Neural cell (in vitro differentiated cells): ENCODE measurements around the gene INHA. TPM values are rescaled to one million over a fixed set of nuclear protein-coding genes. Genes with fewer than 3 reads are reported as not detected.

Source experiments
- H2AFZ ChIP-seq: fragments of 200-600, 300-800 bp; sonication (generic), shearing (Covaris generic); 2 replicates; pipeline ENCODE4 v1.6.0; 2014; ENCODE audit warnings: low read depth, mild to moderate bottlenecking, antibody characterized with exemption, low read length, moderate library complexity
- H3F3A ChIP-seq: fragments of 200-600 bp; shearing (Covaris generic); 2 replicates; pipeline ENCODE4 v1.6.1; 2016; ENCODE audit warnings: mild to moderate bottlenecking, moderate library complexity, mixed read lengths, antibody characterized with exemption, low read length; ENCODE audit not compliant: insufficient read depth, poor library complexity, severe bottlenecking
- H3K27ac ChIP-seq: fragments of 200-600, 300-800 bp; sonication (generic), shearing (Covaris generic); 2 replicates; pipeline ENCODE4 v1.5.1; 2014; ENCODE audit warnings: mild to moderate bottlenecking, low read length, moderate library complexity
- H3K27me3 ChIP-seq: fragments of 300-800, 200-600 bp; sonication (generic), shearing (Covaris generic); 2 replicates; pipeline ENCODE4 v1.6.0; 2014; ENCODE audit warnings: mild to moderate bottlenecking, low read depth, low read length, moderate library complexity; ENCODE audit not compliant: insufficient read depth
- H3K36me3 ChIP-seq: fragments of 300-800, 200-600 bp; sonication (generic), shearing (Covaris generic); 2 replicates; pipeline ENCODE4 v1.5.1; 2014; ENCODE audit warnings: mild to moderate bottlenecking, antibody characterized with exemption, low read length, moderate library complexity; ENCODE audit not compliant: insufficient read depth
- H3K4me2 ChIP-seq: fragments of 300-800, 200-600 bp; sonication (generic), shearing (Covaris generic); 2 replicates; pipeline ENCODE4 v1.6.0; 2014; ENCODE audit warnings: mild to moderate bottlenecking, low read length
- H3K4me3 ChIP-seq: fragments of 300-800, 200-600 bp; sonication (generic), shearing (Covaris generic); 2 replicates; pipeline ENCODE4 v1.5.1; 2014; ENCODE audit warnings: mild to moderate bottlenecking, low read length, moderate library complexity
- H3K79me2 ChIP-seq: fragments of 200-600 bp; shearing (Covaris generic); replicated peaks from 2 replicates; pipeline ENCODE4 v1.6.0; 2014; ENCODE audit warnings: mild to moderate bottlenecking, low read length, moderate library complexity; ENCODE audit not compliant: insufficient read depth
- H3K9ac ChIP-seq: fragments of 300-800, 200-600 bp; sonication (generic), shearing (Covaris generic); 2 replicates; pipeline ENCODE4 v1.6.1; 2016; ENCODE audit warnings: mild to moderate bottlenecking, low read length, mixed read lengths
- H3K9me2 ChIP-seq: fragments of 200-600 bp; shearing (Covaris generic); 2 replicates; pipeline ENCODE4 v1.6.1; 2016; ENCODE audit warnings: mild to moderate bottlenecking, low read length, mixed read lengths; ENCODE audit not compliant: insufficient read depth
- H3K9me3 ChIP-seq: fragments of 200-600, 300-800 bp; sonication (generic), shearing (Covaris generic); 2 replicates; pipeline ENCODE4 v1.6.1; 2016; ENCODE audit warnings: mild to moderate bottlenecking, mixed run types, low read length, moderate library complexity, mixed read lengths
- H4K20me1 ChIP-seq: fragments of 200-600 bp; shearing (Covaris generic); 2 replicates; pipeline ENCODE4 v1.6.1; 2016; ENCODE audit warnings: mild to moderate bottlenecking, mixed run types; ENCODE audit not compliant: insufficient read depth
- EP300 ChIP-seq: fragments of 450-650 bp; conservative IDR thresholded peaks from 2 replicates; pipeline ENCODE4 v1.6.1; 2014; ENCODE audit warnings: antibody characterized with exemption, mild to moderate bottlenecking, moderate library complexity; ENCODE audit not compliant: poor library complexity, severe bottlenecking
- EZH2 ChIP-seq: fragments of 200-600, 300-800 bp; shearing (Covaris generic), sonication (generic); IDR thresholded peaks from 2 replicates; pipeline ENCODE4 v1.6.1; 2014; ENCODE audit warnings: antibody characterized with exemption, low read length, borderline replicate concordance, mild to moderate bottlenecking; ENCODE audit not compliant: insufficient read depth, poor library complexity, severe bottlenecking
- MXI1 ChIP-seq: fragments of 450-650 bp; conservative IDR thresholded peaks from 2 replicates; pipeline ENCODE4 v1.6.1; 2014; ENCODE audit warnings: antibody characterized with exemption, mild to moderate bottlenecking; ENCODE audit not compliant: poor library complexity, severe bottlenecking
- POLR2AphosphoS5 ChIP-seq: IDR thresholded peaks from 2 replicates; pipeline ENCODE4 v1.6.1; 2012
- RAD21 ChIP-seq: fragments of 450-650 bp; conservative IDR thresholded peaks from 2 replicates; pipeline ENCODE4 v1.6.1; 2014; ENCODE audit warnings: antibody characterized with exemption, mild to moderate bottlenecking, moderate library complexity
- SMC3 ChIP-seq: fragments of 450-650 bp; conservative IDR thresholded peaks from 2 replicates; pipeline ENCODE4 v1.6.1; 2014; ENCODE audit warnings: antibody characterized with exemption, mild to moderate bottlenecking, moderate library complexity; ENCODE audit not compliant: poor library complexity
- TAF1 ChIP-seq: IDR thresholded peaks from 2 replicates; pipeline ENCODE4 v1.6.1; 2012; ENCODE audit warnings: low read depth
- polyA plus RNA-seq: library from polyadenylated mRNA; depleted of rRNA; stranded (reverse); fragments of >200 nt; gene quantifications from 2 replicates; pipeline ENCODE4 v1.2.3, GENCODE V29; 2014
- TF ChIP-seq, protein P1 (sequence below): IDR thresholded peaks from 2 replicates; pipeline ENCODE4 v1.6.1; 2012; ENCODE audit warnings: borderline replicate concordance
- TF ChIP-seq, protein P2 (sequence below): fragments of 450-650 bp; IDR thresholded peaks from 2 replicates; pipeline ENCODE4 v1.5.1; 2014; ENCODE audit warnings: antibody characterized with exemption, mild to moderate bottlenecking, moderate library complexity; ENCODE audit not compliant: poor library complexity, severe bottlenecking

Gene INHA
- polyA plus RNA-seq, 1 donor from 2014 or later, result 2.7 TPM

DNA sequence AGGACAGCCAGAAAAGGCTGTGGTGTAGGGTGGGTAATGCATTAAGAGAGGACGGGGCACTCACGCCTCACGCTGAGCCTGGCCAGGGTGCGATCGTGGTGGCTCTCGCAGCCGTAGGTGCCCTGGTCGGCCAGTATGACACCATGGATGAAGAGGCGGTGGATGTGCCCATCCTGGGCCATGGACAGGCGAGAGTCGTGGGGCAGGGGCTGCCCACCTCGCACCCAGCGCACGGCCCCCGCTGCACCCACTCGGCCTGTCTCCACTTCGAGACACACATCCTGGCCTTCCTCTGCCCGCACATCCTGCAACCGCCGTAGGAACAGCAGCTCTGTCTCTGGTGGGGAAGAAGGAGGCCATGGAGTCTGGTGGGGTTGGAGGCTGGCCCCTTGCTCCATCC lies 16.2 kb upstream of the INHA start:
- Histone ChIP-seq H3K4me2 (no peak overlapping the region), H3K36me3 (no peaks in the 10 kb centered on the region), H3K27ac (no peak overlapping the region), H3K9me2 (no peaks in the 10 kb centered on the region), H4K20me1 (no peaks in the 10 kb centered on the region), H3K27me3 (peaks cover 3% of the 10 kb centered on the region), H3K4me3 (no peak overlapping the region), H3F3A (no peaks in the 10 kb centered on the region), H3K9me3 (no peaks in the 10 kb centered on the region), H3K9ac (no peak overlapping the region), H3K79me2 (no peaks in the 10 kb centered on the region), H2AFZ (no peak overlapping the region)
- TF ChIP-seq POLR2AphosphoS5, result no peak
- TF ChIP-seq RAD21, result no peak
- TF ChIP-seq, protein P1, sequence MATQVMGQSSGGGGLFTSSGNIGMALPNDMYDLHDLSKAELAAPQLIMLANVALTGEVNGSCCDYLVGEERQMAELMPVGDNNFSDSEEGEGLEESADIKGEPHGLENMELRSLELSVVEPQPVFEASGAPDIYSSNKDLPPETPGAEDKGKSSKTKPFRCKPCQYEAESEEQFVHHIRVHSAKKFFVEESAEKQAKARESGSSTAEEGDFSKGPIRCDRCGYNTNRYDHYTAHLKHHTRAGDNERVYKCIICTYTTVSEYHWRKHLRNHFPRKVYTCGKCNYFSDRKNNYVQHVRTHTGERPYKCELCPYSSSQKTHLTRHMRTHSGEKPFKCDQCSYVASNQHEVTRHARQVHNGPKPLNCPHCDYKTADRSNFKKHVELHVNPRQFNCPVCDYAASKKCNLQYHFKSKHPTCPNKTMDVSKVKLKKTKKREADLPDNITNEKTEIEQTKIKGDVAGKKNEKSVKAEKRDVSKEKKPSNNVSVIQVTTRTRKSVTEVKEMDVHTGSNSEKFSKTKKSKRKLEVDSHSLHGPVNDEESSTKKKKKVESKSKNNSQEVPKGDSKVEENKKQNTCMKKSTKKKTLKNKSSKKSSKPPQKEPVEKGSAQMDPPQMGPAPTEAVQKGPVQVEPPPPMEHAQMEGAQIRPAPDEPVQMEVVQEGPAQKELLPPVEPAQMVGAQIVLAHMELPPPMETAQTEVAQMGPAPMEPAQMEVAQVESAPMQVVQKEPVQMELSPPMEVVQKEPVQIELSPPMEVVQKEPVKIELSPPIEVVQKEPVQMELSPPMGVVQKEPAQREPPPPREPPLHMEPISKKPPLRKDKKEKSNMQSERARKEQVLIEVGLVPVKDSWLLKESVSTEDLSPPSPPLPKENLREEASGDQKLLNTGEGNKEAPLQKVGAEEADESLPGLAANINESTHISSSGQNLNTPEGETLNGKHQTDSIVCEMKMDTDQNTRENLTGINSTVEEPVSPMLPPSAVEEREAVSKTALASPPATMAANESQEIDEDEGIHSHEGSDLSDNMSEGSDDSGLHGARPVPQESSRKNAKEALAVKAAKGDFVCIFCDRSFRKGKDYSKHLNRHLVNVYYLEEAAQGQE, result no peak
- no peak for TF ChIP-seq SMC3
- TF ChIP-seq, protein P2, sequence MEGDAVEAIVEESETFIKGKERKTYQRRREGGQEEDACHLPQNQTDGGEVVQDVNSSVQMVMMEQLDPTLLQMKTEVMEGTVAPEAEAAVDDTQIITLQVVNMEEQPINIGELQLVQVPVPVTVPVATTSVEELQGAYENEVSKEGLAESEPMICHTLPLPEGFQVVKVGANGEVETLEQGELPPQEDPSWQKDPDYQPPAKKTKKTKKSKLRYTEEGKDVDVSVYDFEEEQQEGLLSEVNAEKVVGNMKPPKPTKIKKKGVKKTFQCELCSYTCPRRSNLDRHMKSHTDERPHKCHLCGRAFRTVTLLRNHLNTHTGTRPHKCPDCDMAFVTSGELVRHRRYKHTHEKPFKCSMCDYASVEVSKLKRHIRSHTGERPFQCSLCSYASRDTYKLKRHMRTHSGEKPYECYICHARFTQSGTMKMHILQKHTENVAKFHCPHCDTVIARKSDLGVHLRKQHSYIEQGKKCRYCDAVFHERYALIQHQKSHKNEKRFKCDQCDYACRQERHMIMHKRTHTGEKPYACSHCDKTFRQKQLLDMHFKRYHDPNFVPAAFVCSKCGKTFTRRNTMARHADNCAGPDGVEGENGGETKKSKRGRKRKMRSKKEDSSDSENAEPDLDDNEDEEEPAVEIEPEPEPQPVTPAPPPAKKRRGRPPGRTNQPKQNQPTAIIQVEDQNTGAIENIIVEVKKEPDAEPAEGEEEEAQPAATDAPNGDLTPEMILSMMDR, result no peak
- TF ChIP-seq MXI1, result no peak
- no peak for TF ChIP-seq EZH2
- TF ChIP-seq TAF1, result no peak

- no peaks in the 10 kb centered on the region for H3K9me3 ChIP-seq
- no peaks in the 10 kb centered on the region for H3K79me2 ChIP-seq
- TF ChIP-seq, protein P1, result no peak
- TF ChIP-seq SMC3 (no peak), TAF1 (no peak), EP300 (no peak), MXI1 (no peak), POLR2AphosphoS5 (no peak), EZH2 (no peak), RAD21 (no peak)
- TF ChIP-seq, protein P2, result no peak
- no peaks in the 10 kb centered on the region for H3K36me3 ChIP-seq
- no peak overlapping the region for H3K27ac ChIP-seq
- H3K4me3 ChIP-seq, result no peak overlapping the region
- no peak overlapping the region for H2AFZ ChIP-seq
- no peak overlapping the region for H3K9ac ChIP-seq
- no peaks in the 10 kb centered on the region for H4K20me1 ChIP-seq
- no peak overlapping the region for H3K4me2 ChIP-seq
- no peaks in the 10 kb centered on the region for H3F3A ChIP-seq
- H3K9me2 ChIP-seq, result no peaks in the 10 kb centered on the region
- H3K27me3 ChIP-seq, result peaks cover 3% of the 10 kb centered on the region
Observed at GRCh38 chr2:219556413-219556812, 15.7 kb upstream of the INHA start.
